OCI-LY7 (cell line): Measurements from ENCODE around the gene RNU2-1. TPM values are rescaled to one million over a fixed set of nuclear protein-coding genes. Genes with fewer than 3 reads are reported as not detected.
"Not testable (repeated sequence)": the region's sequence is repeated elsewhere in the genome, so short reads cannot be mapped to it uniquely, and the experiment has no call there.

Experiments
- BruUV-seq: library from RNA; stranded (reverse); fragments of 400-500 nt; replicated peaks from 2 replicates; lab custom pipeline; 2021; lab: Mats Ljungman, UMichigan
- CTCF ChIA-PET: fragments of 300-600 bp; sonication (Branson Sonifier 250); formaldehyde crosslinking; loops from one replicate; lab custom pipeline; 2022; ENCODE audit warnings: antibody characterized with exemption; ENCODE audit not compliant: unreplicated experiment; lab: Charles Lee
- POLR2A ChIA-PET: fragments of 300-600 bp; sonication (Branson Sonifier 250); formaldehyde crosslinking; loops from one replicate; lab custom pipeline; 2022; ENCODE audit warnings: antibody characterized with exemption; lab: Charles Lee
- DNase-seq: peaks from one replicate; pipeline ENCODE4 v3.0.0-alpha.2; 2015; ENCODE audit warnings: low spot score
- H2AFZ ChIP-seq: fragments of 200-600 bp; sonication (generic), shearing (Covaris generic); 2 replicates; pipeline ENCODE4 v1.6.1; 2014; ENCODE audit warnings: mild to moderate bottlenecking, antibody characterized with exemption, low read length, moderate library complexity
- H3K27ac ChIP-seq: fragments of 200-600 bp; sonication (generic); 2 replicates; pipeline ENCODE4 v1.5.1; 2014; ENCODE audit warnings: mixed run types, low read depth, mild to moderate bottlenecking, moderate library complexity, low read length, inconsistent platforms; ENCODE audit not compliant: poor library complexity, severe bottlenecking
- H3K36me3 ChIP-seq: fragments of 200-600 bp; sonication (generic); 2 replicates; pipeline ENCODE4 v1.6.1; 2014; ENCODE audit warnings: mild to moderate bottlenecking, antibody characterized with exemption, low read length, moderate library complexity, mixed read lengths; ENCODE audit not compliant: insufficient read depth
- H3K4me1 ChIP-seq: fragments of 200-600 bp; sonication (generic); 2 replicates; pipeline ENCODE4 v1.5.1; 2014; ENCODE audit warnings: mild to moderate bottlenecking, low read length; ENCODE audit not compliant: insufficient read depth, poor library complexity, severe bottlenecking
- H3K4me2 ChIP-seq: fragments of 200-600 bp; sonication (generic); 2 replicates; pipeline ENCODE4 v1.6.1; 2014; ENCODE audit warnings: mild to moderate bottlenecking, low read length
- H3K4me3 ChIP-seq: fragments of 200-600 bp; sonication (generic); 2 replicates; pipeline ENCODE4 v1.5.1; 2014; ENCODE audit warnings: mild to moderate bottlenecking, low read depth, low read length; ENCODE audit not compliant: poor library complexity, severe bottlenecking
- H3K79me2 ChIP-seq: fragments of 200-600 bp; sonication (generic); 2 replicates; pipeline ENCODE4 v1.6.1; 2016; ENCODE audit warnings: low read depth, mild to moderate bottlenecking, low read length, moderate library complexity, mixed read lengths; ENCODE audit not compliant: insufficient read depth
- H3K9me2 ChIP-seq: fragments of 200-600 bp; sonication (generic); 2 replicates; pipeline ENCODE4 v1.6.1; 2016; ENCODE audit warnings: mild to moderate bottlenecking, low read length, mixed read lengths; ENCODE audit not compliant: insufficient read depth
- H3K9me3 ChIP-seq: fragments of 200-600 bp; sonication (generic); 2 replicates; pipeline ENCODE4 v1.6.1; 2014; ENCODE audit warnings: mild to moderate bottlenecking, mixed run types, low read length, mixed read lengths
- H4K20me1 ChIP-seq: fragments of 200-600 bp; sonication (generic); 2 replicates; pipeline ENCODE4 v1.6.1; 2014; ENCODE audit warnings: mild to moderate bottlenecking, antibody characterized with exemption, low read length, moderate library complexity, mixed read lengths; ENCODE audit not compliant: insufficient read depth
- EZH2phosphoT487 ChIP-seq: fragments of 200-600 bp; sonication (generic); IDR thresholded peaks from 2 replicates; pipeline ENCODE4 v1.6.1; 2018; ENCODE audit warnings: low read depth, borderline replicate concordance, mild to moderate bottlenecking, mixed run types, antibody characterized with exemption, low read length, moderate library complexity, mixed read lengths
- intact Hi-C: fragments of 100-400 bp; cut with micrococcal nuclease; formaldehyde crosslinking; loops from one replicate; pipeline ENCODE4 v1.10.0; 2022; ENCODE audit not compliant: unreplicated experiment
- total RNA-seq, 2 experiments: library from RNA; depleted of rRNA in 1 of 2; stranded (reverse); fragments of >200 nt in 1 of 2; shearing (Covaris generic) in 1 of 2; gene quantifications; 2 replicates each; pipeline ENCODE4 v1.2.3, GENCODE V29; 2014 to 2022
- TF ChIP-seq, protein P1 (sequence below): fragments of 200-600 bp; sonication (generic); conservative IDR thresholded peaks from 2 replicates; pipeline ENCODE4 v1.5.1; 2014; ENCODE audit warnings: mild to moderate bottlenecking, antibody characterized with exemption, low read length, moderate library complexity, mixed read lengths

The RNU2-1 gene
- total RNA-seq, 2 experiments from 2014 or later: 7,340 TPM; not detected in 1

DNA sequence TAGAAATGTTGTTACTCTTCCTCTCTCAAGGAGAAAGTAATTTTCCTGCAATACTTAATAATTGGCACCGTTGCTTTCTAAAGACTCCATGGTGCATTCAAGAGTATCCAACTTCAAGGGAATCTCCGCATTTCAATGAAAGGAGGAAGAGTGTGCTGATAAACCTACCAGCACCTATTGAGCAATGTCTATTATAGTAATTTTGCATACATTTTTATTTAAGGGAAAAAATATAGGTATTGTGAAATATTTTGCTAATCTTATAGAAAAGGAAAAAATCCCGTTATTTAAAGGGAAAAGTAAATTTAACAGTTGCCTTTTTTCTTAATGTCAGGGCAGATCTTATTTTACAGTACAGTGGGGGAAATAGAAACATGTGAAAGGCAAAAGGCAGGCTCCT lies 23.2 kb downstream of the RNU2-1 start:
- ChIA-PET POLR2A (interaction anchor here (1.1 to 1.4 kb wide), 3 partner anchors 11 to 105 kb away, joined by 4 to 5 read pairs (median 5); partner anchors contain the start of gene NBR1), CTCF (no interaction called here)
- H3K9me2 ChIP-seq: no peaks in the 10 kb centered on the region
- peak overlapping the region; percentile 93; the same call in 1 of the 2 replicates for H2AFZ ChIP-seq
- no peak for TF ChIP-seq EZH2phosphoT487
- TF ChIP-seq, protein P1, sequence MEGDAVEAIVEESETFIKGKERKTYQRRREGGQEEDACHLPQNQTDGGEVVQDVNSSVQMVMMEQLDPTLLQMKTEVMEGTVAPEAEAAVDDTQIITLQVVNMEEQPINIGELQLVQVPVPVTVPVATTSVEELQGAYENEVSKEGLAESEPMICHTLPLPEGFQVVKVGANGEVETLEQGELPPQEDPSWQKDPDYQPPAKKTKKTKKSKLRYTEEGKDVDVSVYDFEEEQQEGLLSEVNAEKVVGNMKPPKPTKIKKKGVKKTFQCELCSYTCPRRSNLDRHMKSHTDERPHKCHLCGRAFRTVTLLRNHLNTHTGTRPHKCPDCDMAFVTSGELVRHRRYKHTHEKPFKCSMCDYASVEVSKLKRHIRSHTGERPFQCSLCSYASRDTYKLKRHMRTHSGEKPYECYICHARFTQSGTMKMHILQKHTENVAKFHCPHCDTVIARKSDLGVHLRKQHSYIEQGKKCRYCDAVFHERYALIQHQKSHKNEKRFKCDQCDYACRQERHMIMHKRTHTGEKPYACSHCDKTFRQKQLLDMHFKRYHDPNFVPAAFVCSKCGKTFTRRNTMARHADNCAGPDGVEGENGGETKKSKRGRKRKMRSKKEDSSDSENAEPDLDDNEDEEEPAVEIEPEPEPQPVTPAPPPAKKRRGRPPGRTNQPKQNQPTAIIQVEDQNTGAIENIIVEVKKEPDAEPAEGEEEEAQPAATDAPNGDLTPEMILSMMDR: no peak; the same call in 1 of the 2 replicates
- H3K36me3 ChIP-seq: no peaks in the 10 kb centered on the region; the same call in 1 of the 2 replicates
- H3K79me2 ChIP-seq: no peaks in the 10 kb centered on the region
- peaks cover 32% of the 10 kb centered on the region for H3K4me1 ChIP-seq
- H3K9me3 ChIP-seq: no peaks in the 10 kb centered on the region
- intact Hi-C loops: loop anchor here (5.0 kb wide), 1 partner anchor 188 kb away; the partner anchor contains the start of gene VAT1
- peak overlapping the region; percentile 70 for H3K4me3 ChIP-seq
- no peak for DNase-seq
- peak overlapping the region; percentile 91 for H3K4me2 ChIP-seq
- no peaks in the 10 kb centered on the region for H4K20me1 ChIP-seq
- BruUV-seq: no TSS peak
- H3K27ac ChIP-seq: peak overlapping the region; percentile 71

DNA sequence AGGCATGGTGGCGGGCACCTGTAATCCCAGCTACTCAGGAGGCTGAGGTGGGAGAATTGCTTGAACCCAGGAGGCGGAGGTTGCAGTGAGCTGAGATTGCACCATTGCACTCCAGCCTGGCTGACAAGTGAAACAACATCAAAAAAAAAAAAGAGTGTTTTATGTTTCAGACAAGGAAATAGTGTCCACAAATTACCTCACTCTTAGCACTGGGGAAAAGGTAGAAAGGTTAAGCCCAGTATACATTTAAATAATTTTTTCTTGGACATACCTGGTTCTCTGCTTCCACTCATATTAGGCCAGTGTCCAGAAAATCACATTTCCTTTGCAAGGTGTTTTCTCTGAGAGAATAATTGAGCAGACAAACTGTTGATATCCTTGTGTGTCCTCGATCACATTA lies 30.8 kb downstream of the RNU2-1 start:
- H3K4me3 ChIP-seq, H3K9me2 ChIP-seq, H3K4me1 ChIP-seq, H3K27ac ChIP-seq, H3K4me2 ChIP-seq, CTCF ChIA-PET, intact Hi-C loops, H4K20me1 ChIP-seq, H3K79me2 ChIP-seq, DNase-seq, H2AFZ ChIP-seq, H3K9me3 ChIP-seq: not testable (repeated sequence)
- POLR2A ChIA-PET: interaction anchor here (1.0 kb wide), 1 partner anchor 14 kb away, joined by 6 read pairs; no protein-coding TSS in a partner anchor
- BruUV-seq: TSS peak; percentile 54
- H3K36me3 ChIP-seq: peaks cover 42% of the 10 kb centered on the region

DNA sequence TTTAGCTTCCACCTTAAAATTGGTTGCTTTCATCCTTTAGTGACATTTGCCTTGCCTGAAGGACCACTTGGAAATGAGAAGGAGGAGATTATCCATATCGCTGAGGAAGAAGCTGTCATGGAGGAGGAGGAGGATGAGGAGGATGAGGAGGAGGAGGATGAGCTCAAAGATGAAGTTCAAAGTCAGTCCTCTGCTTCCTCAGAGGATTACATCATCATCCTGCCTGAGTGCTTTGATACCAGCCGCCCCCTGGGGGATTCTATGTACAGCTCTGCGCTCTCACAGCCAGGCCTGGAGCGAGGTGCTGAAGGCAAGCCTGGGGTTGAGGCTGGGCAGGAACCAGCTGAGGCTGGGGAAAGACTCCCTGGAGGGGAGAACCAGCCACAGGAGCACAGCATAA lies 33.6 kb downstream of the RNU2-1 start:
- intact Hi-C loops: no loop called here
- ChIA-PET POLR2A (interaction anchor here (0.9 to 1.3 kb wide), 2 partner anchors 11 to 71 kb away, joined by 4 to 5 read pairs; partner anchors contain the start of gene TMEM106A), CTCF (interaction anchor here (1.0 kb wide), 1 partner anchor 13 kb away, joined by 5 read pairs; no protein-coding TSS in a partner anchor)
- peak; percentile 43 for DNase-seq
- peaks cover 7% of the 10 kb centered on the region for H3K4me1 ChIP-seq
- BruUV-seq: no TSS peak
- no peak overlapping the region for H3K27ac ChIP-seq
- H4K20me1 ChIP-seq: no peaks in the 10 kb centered on the region
- H3K4me2 ChIP-seq: no peak overlapping the region
- no peaks in the 10 kb centered on the region for H3K79me2 ChIP-seq
- H2AFZ ChIP-seq: no peak overlapping the region
- no peak overlapping the region for H3K4me3 ChIP-seq
- TF ChIP-seq, protein P1: no peak
- no peak for TF ChIP-seq EZH2phosphoT487
- H3K9me3 ChIP-seq: no peaks in the 10 kb centered on the region
- no peaks in the 10 kb centered on the region for H3K9me2 ChIP-seq
- H3K36me3 ChIP-seq: peaks cover 56% of the 10 kb centered on the region
